Transverse colon (tissue), 4 donors: Measurements from ENCODE around the gene AMOTL1. TPM values are rescaled to one million over a fixed set of nuclear protein-coding genes. Genes with fewer than 3 reads are reported as not detected.

Experiments used
- DNase-seq: peaks from one replicate; pipeline ENCODE4 v3.0.0-alpha.2; 2019
- H3K27ac ChIP-seq, 4 donors: fragments of 200-600 bp; sonication (generic); 2 replicates each; pipeline ENCODE4 v1.5.1; 2016 to 2018; ENCODE audit warnings: inconsistent platforms in 4 of 4
- H3K27me3 ChIP-seq: fragments of 200-600 bp; sonication (generic); 2 replicates; pipeline ENCODE4 v1.5.1; 2017; ENCODE audit warnings: inconsistent platforms
- H3K36me3 ChIP-seq, 4 donors: fragments of 200-600 bp; sonication (generic); 2 replicates each; pipeline ENCODE4 v1.5.1; 2017 to 2019; ENCODE audit warnings: inconsistent platforms in 4 of 4
- H3K4me1 ChIP-seq, 4 donors: fragments of 200-600 bp; sonication (generic); 2 replicates each; pipeline ENCODE4 v1.5.1; 2017 to 2020; ENCODE audit warnings: inconsistent platforms in 4 of 4
- H3K4me3 ChIP-seq, 4 donors: fragments of 200-600 bp; sonication (generic); 1 replicate in 1 of 4; 2 replicates in 3 of 4; pipeline versions ENCODE4 v1.5.1 to v1.6.1; 2017 to 2019; ENCODE audit warnings: inconsistent platforms in 4 of 4
- H3K9me3 ChIP-seq, 2 donors: fragments of 200-600 bp; sonication (generic); 2 replicates each; pipeline ENCODE4 v1.5.1; 2017 to 2019; ENCODE audit warnings: inconsistent platforms in 2 of 2
- CTCF ChIP-seq, 5 experiments: fragments of 200-600 bp in 3 of 5; fragments of 450-650 bp in 2 of 5; sonication (generic) in 3 of 5; IDR thresholded peaks; 1 replicate in 2 of 5; 2 replicates in 3 of 5; pipeline ENCODE4 v1.5.1; 2016 to 2017; ENCODE audit warnings: antibody characterized with exemption in 5 of 5, inconsistent platforms in 3 of 5, mild to moderate bottlenecking in 2 of 5, moderate library complexity in 1 of 5
- EP300 ChIP-seq: sonication (generic); formaldehyde crosslinking; IDR thresholded peaks from one replicate; pipeline ENCODE4 v1.6.1; 2017; ENCODE audit warnings: antibody characterized with exemption, low read depth
- POLR2A ChIP-seq: fragments of 450-650 bp; IDR thresholded peaks from one replicate; pipeline ENCODE4 v1.6.1; 2016; ENCODE audit warnings: antibody characterized with exemption, mild to moderate bottlenecking, moderate library complexity
- POLR2AphosphoS5 ChIP-seq, 3 donors: sonication (generic); formaldehyde crosslinking; IDR thresholded peaks; one replicate each; pipeline ENCODE4 v1.6.1; 2016; ENCODE audit warnings: antibody characterized with exemption in 3 of 3
- WGBS, 2 donors: methylation state at CpG; one replicate each; pipeline ENCODE4 v1.1.5; 2018; ENCODE audit warnings: low coverage in 1 of 2; 5-methylcytosine and 5-hydroxymethylcytosine counted together
- in situ Hi-C, 4 donors: fragments of 200-750 bp; cut with MboI; loops; one replicate each; pipeline versions ENCODE4 v1.15.0 to v1.15.1; 2017; ENCODE audit warnings: low sequenced_read_pairs in 3 of 4, low pct_ligation_motif_present in 1 of 4, low pct_unique_long_range_greater_than_20kb in 1 of 4
- intact Hi-C: fragments of 100-400 bp; cut with DNase I; formaldehyde crosslinking; loops from one replicate; pipeline ENCODE4 v1.15.1; 2023; ENCODE audit warnings: low total_unique reads
- total RNA-seq, 4 donors: library from RNA; depleted of rRNA; stranded (reverse); fragments of >200 nt; gene quantifications; one replicate each; pipeline ENCODE4 v1.1.0, GENCODE V29; 2016

Gene AMOTL1
- total RNA-seq, 4 donors from 2014 or later, result 14.3 to 23.9 (median 16.8) TPM

- in situ Hi-C loops, result no loop called here
- no peak for DNase-seq
Measured at GRCh38 chr11:94792451-94792850, 24.3 kb downstream of the AMOTL1 start.

GRCh38 chr11:94793002-94793401 is 24.8 kb downstream of the AMOTL1 start:
- intact Hi-C loops (no loop called here), in situ Hi-C loops (no loop called here)
- no peak for DNase-seq
- Histone ChIP-seq H3K4me3 (no peak overlapping the region), H3K36me3 (no peaks in the 10 kb centered on the region), H3K27ac (peak overlapping the region in 3 of 4 donors; percentile 20 to 68 (median 45)), H3K9me3 (no peaks in the 10 kb centered on the region), H3K4me1 (peaks cover 27 to 48% (median 34%) of the 10 kb centered on the region in 4 donors), H3K27me3 (no peaks in the 10 kb centered on the region)
- TF ChIP-seq POLR2AphosphoS5 (IDR thresholded peaks at IDR 0.05), result no peak
- no peak for TF ChIP-seq POLR2A
- TF ChIP-seq EP300, result no peak
- no peak for TF ChIP-seq CTCF (IDR thresholded peaks at IDR 0.05)
- WGBS, 2 donors, result 74 to 77% methylated on average over 2 of the region's 2 CpGs

More at GRCh38 chr11:94792451-94792850, 24.3 kb downstream of the AMOTL1 start:
- intact Hi-C loops, result no loop called here
- no peaks in the 10 kb centered on the region for H3K27me3 ChIP-seq
- no peak overlapping the region for H3K4me3 ChIP-seq
- peaks cover 31 to 52% (median 36%) of the 10 kb centered on the region in 4 donors for H3K4me1 ChIP-seq
- WGBS, 2 donors, result 83% methylated on average over 3 of the region's 3 CpGs; no CpG with 5 or more reads in 1 of the 2 donors
- TF ChIP-seq POLR2A, result no peak
- TF ChIP-seq CTCF (IDR thresholded peaks at IDR 0.05), result no peak
- no peak for TF ChIP-seq EP300
- TF ChIP-seq POLR2AphosphoS5 (IDR thresholded peaks at IDR 0.05), result no peak
- no peaks in the 10 kb centered on the region for H3K9me3 ChIP-seq
- no peaks in the 10 kb centered on the region for H3K36me3 ChIP-seq
- no peak overlapping the region for H3K27ac ChIP-seq

GRCh38 chr11:94793822-94794221 is 25.7 kb downstream of the AMOTL1 start:
- no peak for TF ChIP-seq POLR2AphosphoS5 (IDR thresholded peaks at IDR 0.05)
- TF ChIP-seq CTCF (IDR thresholded peaks at IDR 0.05), result no peak
- TF ChIP-seq EP300, result no peak
- no peak for TF ChIP-seq POLR2A
- WGBS, 2 donors, result 61 to 64% methylated on average over 2 of the region's 2 CpGs
- intact Hi-C loops, result no loop called here

GRCh38 chr11:94794287-94795168 is 26.4 kb downstream of the AMOTL1 start:
- H3K4me3 ChIP-seq, result no peak overlapping the region
- no peaks in the 10 kb centered on the region for H3K9me3 ChIP-seq
- intact Hi-C loops (no loop called here), in situ Hi-C loops (no loop called here)
- DNase-seq, result no peak
- H3K27me3 ChIP-seq, result no peaks in the 10 kb centered on the region
- peak overlapping the region; percentile 20 to 68 (median 34) for H3K27ac ChIP-seq
- H3K36me3 ChIP-seq, result no peaks in the 10 kb centered on the region
- 50 to 63% methylated on average over 8 of the region's 8 CpGs for WGBS, 2 donors
- TF ChIP-seq POLR2A (no peak), EP300 (no peak), CTCF (IDR thresholded peaks at IDR 0.05) (no peak), POLR2AphosphoS5 (IDR thresholded peaks at IDR 0.05) (no peak)
- H3K4me1 ChIP-seq, result peaks cover 16 to 35% (median 24%) of the 10 kb centered on the region in 4 donors

More at GRCh38 chr11:94793822-94794221, 25.7 kb downstream of the AMOTL1 start:
- H3K27me3 ChIP-seq, result no peaks in the 10 kb centered on the region
- H3K4me3 ChIP-seq, result no peak overlapping the region
- in situ Hi-C loops, result no loop called here
- peak overlapping the region; percentile 20 to 68 (median 34) for H3K27ac ChIP-seq
- peaks cover 19 to 40% (median 28%) of the 10 kb centered on the region in 4 donors for H3K4me1 ChIP-seq
- no peaks in the 10 kb centered on the region for H3K36me3 ChIP-seq
- H3K9me3 ChIP-seq, result no peaks in the 10 kb centered on the region
- no peak for DNase-seq
